Peyer's patch (tissue), 4 donors: ENCODE measurements around the gene BBS4.

ENCODE experiments used
- POLR2A ChIP-seq, 2 donors: fragments of 450-650 bp; IDR thresholded peaks; one replicate each; pipeline ENCODE4 v1.5.1; 2017; ENCODE audit warnings: antibody characterized with exemption in 2 of 2, mild to moderate bottlenecking in 2 of 2, moderate library complexity in 2 of 2
- TF ChIP-seq, protein P1 (sequence below), 6 experiments: fragments of 450-650 bp in 4 of 6; fragments of 200-600 bp in 2 of 6; sonication (generic) in 1 of 6; IDR thresholded peaks; one replicate each; pipeline ENCODE4 v1.5.1; 2017 to 2019; ENCODE audit warnings: antibody characterized with exemption in 6 of 6, mild to moderate bottlenecking in 3 of 6, moderate library complexity in 1 of 6

DNA sequence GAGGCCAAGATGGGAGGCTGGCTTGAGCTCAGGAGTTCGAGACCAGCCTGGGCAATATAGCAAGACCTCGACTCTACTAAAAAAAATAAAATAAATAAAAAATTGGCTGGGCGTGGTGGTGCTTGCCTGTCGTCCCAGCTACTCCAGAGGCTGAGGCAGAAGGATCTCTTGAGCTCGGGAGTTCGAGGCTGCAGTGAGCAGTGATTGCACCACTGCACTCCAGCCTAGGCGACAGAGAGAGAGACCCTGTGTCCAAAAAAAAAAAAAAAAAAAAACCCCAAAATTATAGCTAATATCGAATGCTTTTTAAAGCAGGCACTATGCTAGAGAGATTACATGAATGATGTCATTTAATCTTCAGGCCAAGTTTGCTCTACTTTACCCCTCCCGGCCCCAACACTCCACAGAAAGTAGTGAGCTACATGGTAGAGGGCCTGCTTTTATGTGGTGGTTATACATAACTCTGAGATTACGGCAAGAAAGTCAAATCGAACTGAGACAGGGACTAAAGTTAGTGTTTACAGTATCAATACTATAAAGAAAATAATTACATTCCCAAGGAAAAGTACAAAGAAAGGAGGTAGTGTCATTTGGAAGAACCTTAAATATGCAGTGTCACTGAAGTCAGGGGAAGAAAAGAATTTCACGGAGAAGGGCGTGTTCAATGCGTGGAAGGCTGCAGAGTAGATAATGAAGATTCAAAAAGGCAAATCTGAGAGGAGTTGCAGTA, 96.4 kb downstream of the BBS4 start:
- TF ChIP-seq POLR2A (IDR thresholded peaks at IDR 0.05) = no peak
- TF ChIP-seq, protein P1, sequence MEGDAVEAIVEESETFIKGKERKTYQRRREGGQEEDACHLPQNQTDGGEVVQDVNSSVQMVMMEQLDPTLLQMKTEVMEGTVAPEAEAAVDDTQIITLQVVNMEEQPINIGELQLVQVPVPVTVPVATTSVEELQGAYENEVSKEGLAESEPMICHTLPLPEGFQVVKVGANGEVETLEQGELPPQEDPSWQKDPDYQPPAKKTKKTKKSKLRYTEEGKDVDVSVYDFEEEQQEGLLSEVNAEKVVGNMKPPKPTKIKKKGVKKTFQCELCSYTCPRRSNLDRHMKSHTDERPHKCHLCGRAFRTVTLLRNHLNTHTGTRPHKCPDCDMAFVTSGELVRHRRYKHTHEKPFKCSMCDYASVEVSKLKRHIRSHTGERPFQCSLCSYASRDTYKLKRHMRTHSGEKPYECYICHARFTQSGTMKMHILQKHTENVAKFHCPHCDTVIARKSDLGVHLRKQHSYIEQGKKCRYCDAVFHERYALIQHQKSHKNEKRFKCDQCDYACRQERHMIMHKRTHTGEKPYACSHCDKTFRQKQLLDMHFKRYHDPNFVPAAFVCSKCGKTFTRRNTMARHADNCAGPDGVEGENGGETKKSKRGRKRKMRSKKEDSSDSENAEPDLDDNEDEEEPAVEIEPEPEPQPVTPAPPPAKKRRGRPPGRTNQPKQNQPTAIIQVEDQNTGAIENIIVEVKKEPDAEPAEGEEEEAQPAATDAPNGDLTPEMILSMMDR (IDR thresholded peaks at IDR 0.05) = no peak
